ENCODE data around the gene CAVIN3.
"Not testable (repeated sequence)": the region's sequence is repeated elsewhere in the genome, so short reads cannot be mapped to it uniquely, and the experiment has no call there.

CAVIN3 gene

DNA sequence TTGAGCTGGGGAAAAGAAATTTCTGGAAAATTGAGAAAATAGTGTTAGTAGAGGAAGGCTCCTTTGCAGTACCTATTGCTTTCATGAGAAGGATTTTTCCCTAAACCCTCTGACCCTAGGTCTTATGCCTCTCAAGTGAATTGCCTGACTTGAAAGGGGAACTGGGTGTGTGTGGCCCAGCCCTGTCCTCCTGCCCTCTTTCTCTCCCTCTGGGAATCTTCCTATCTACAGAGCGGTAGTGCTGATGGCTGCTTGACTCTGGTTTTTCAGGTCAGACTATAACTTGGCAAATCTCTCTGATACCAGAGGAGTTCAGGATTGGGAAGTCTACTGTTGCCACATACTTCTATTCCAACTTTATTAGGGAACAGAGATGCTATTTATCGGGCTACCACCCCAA, 19.2 kb downstream of the CAVIN3 start:
- H3K4me3 ChIP-seq (ENCODE audit: low read length), result no peak overlapping the region
- no peak for DNase-seq (ENCODE audit: low read depth)
- TF ChIP-seq, protein P1, sequence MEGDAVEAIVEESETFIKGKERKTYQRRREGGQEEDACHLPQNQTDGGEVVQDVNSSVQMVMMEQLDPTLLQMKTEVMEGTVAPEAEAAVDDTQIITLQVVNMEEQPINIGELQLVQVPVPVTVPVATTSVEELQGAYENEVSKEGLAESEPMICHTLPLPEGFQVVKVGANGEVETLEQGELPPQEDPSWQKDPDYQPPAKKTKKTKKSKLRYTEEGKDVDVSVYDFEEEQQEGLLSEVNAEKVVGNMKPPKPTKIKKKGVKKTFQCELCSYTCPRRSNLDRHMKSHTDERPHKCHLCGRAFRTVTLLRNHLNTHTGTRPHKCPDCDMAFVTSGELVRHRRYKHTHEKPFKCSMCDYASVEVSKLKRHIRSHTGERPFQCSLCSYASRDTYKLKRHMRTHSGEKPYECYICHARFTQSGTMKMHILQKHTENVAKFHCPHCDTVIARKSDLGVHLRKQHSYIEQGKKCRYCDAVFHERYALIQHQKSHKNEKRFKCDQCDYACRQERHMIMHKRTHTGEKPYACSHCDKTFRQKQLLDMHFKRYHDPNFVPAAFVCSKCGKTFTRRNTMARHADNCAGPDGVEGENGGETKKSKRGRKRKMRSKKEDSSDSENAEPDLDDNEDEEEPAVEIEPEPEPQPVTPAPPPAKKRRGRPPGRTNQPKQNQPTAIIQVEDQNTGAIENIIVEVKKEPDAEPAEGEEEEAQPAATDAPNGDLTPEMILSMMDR (conservative IDR thresholded peaks at IDR 0.05; ENCODE audit: low read length), result no peak

DNA sequence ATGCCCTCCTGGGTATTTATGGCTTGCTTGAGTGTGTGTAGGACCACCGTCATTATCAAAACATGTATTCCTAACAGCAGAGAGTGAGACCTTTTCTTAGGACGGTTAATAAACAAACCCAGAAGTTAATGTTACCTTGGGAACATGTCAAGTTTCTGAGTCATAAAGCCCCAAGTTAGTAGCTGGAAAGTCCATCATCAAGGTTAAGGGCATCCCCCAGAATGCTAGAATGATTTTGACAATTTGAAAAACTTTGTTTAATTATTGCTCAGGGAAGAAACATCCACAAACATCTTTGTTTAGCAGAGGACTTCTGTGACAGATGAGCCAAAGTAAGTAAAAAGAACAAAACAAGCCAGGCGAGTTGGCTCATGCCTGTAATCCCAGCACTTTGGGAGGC, 20.0 kb downstream of the CAVIN3 start:
- H3K4me3 ChIP-seq (ENCODE audit: low read length), result no peak overlapping the region
- TF ChIP-seq, protein P1 (conservative IDR thresholded peaks at IDR 0.05; ENCODE audit: low read length), result no peak
- DNase-seq (ENCODE audit: low read depth), result no peak

DNA sequence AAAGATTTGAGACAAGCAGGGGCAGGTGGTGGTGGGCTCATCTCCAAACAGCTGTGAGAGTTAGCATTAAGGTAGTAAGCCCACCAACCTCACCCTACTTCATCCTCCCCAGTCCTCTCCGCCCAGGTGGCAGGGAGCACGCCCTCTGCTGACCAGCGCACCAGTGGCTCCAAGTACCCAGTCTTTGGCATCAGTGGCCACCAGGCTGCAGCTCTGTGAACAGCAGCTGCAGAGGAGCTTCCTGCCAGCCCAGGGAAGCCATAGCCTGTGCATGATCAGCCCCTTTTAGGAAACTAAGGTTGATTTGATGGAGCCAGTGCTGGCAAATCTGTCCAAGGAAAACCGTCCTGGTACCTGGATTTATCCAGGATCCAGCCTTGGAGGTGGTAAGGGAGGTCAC, 21.7 kb downstream of the CAVIN3 start:
- no peak overlapping the region for H3K4me3 ChIP-seq (ENCODE audit: low read length)
- TF ChIP-seq, protein P1 (conservative IDR thresholded peaks at IDR 0.05; ENCODE audit: low read length), result peak; percentile 65
- DNase-seq (ENCODE audit: low read depth), result peak; percentile 32

DNA sequence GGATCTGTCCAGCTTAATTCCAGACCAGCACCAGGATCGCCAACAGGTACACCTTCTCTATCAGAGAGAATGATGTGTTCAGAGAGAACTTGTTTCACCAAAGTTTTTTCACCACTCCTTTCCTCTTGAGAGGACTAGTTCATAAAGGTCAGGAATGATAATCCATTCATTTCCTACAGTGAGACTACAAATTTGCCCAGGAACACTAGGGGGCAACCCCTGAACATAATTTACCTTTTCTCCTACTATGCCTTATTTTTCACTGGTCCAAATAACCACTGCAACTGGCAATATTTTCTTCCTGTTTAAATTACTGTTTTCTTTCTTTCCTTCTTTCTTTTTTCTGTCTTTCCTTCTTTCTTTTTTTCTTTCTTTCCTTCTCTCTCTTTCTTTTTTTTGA, 22.5 kb downstream of the CAVIN3 start:
- no peak overlapping the region for H3K4me3 ChIP-seq (ENCODE audit: low read length)

DNA sequence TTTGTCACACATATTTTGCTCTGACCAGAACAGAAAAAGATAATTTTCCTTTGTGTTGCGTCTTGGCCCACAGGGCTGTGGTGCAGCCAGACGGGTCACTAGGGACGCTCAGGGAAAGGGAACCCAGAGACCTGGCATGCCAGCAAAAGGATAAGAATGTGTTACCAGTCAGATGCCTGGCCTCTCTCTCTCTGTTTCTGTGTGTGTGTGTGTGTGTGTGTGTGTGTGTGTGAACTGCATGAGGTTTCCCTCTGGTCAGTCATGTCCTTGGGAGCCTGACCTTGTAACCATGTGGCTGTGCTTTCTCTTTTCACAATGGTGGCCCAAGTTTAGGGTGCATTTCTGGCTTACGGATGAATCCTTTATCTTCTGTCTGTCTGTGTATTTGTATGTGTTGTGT, 35.3 kb downstream of the CAVIN3 start:
- TF ChIP-seq, protein P1 (conservative IDR thresholded peaks at IDR 0.05; ENCODE audit: low read length), result no peak
- DNase-seq (ENCODE audit: low read depth), result no peak
- no peak overlapping the region for H3K4me3 ChIP-seq (ENCODE audit: low read length)

More for the DNA sequence above, 22.5 kb downstream of the CAVIN3 start:
- TF ChIP-seq, protein P1 (conservative IDR thresholded peaks at IDR 0.05; ENCODE audit: low read length), result peak; percentile 61
- DNase-seq (ENCODE audit: low read depth), result no peak

DNA sequence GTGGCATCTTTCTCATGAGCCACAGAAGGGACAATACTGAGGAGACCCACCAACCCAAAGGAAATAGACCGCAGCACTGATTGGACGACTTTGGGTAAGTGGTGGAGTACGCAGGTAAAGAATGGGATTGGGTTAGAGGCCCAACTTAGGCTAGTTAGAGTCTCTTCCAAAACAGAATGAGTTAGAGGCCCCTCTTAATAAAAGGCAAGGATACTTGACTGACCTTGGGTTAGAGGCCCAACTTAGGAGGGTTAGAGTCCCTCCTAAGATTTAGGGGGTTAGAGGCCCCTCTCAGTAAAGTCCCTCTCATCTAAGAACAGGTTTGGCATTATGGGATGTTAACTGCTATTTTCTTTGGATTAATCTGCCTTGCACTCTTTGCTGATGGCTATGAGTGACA, 36.1 kb downstream of the CAVIN3 start:
- no peak overlapping the region for H3K4me3 ChIP-seq (ENCODE audit: low read length)
- DNase-seq (ENCODE audit: low read depth), result no peak
- TF ChIP-seq, protein P1 (conservative IDR thresholded peaks at IDR 0.05; ENCODE audit: low read length), result no peak

DNA sequence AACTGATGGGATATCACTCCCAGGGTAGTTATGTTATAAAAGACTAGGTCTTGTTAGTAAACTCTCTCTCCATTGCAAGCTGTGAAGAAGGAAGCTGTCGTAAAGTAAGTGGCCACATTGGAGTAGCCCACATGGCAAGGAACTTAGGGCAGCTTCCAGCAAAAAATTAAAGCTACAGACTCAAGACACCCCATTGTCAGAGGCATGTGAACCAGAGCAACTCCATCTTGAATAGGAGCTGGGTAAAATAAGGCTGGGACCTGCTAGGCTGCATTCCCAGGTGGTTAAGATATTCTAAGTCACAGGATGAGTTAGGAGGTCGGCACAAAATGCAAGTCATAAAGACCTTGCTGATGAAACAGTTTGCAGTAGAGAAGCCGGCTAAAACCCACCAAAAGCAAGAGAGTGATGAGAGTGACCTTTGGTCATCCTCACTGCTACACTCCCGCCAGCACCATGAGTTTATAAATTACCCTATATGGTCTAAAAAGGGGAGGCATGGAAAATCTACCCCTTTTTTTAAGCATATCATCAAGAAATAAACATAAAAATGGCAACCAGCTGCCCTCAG, 36.8 kb downstream of the CAVIN3 start:
- no peak overlapping the region for H3K4me3 ChIP-seq (ENCODE audit: low read length)
- no peak for DNase-seq (ENCODE audit: low read depth)
- TF ChIP-seq, protein P1 (conservative IDR thresholded peaks at IDR 0.05; ENCODE audit: low read length), result no peak

DNA sequence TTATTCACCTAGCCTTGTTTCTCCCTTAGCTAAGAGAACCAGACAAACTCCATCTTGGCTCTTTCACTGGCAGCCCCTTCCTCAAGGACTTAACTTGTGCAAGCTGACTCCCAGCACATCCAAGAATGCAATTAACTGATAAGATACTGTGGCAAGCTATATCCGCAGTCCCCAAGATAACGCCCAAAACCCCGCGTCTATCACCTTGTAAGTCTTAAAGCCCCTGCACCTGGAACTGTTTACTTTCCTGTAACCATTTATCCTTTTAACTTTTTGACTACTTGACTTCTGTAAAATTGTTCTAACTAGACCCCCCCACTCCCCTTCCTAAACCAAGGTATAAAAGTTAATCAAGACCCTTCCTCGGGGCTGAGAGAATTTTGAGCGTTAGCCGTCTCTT, 39.5 kb downstream of the CAVIN3 start:
- DNase-seq (ENCODE audit: low read depth); H3K4me3 ChIP-seq (ENCODE audit: low read length): not testable (repeated sequence)
